Spleen (tissue), 11 donors: Measurements from ENCODE around the gene DHRS7C. TPM values are rescaled to one million over a fixed set of nuclear protein-coding genes. Genes with fewer than 3 reads are reported as not detected.

Source experiments
- DNase-seq: peaks from one replicate; pipeline ENCODE4 v3.0.0-alpha.2; 2020
- H3K27ac ChIP-seq, 8 donors: fragments of 200-600 bp; sonication (generic) in 7 of 8; 1 replicate in 4 of 8; 2 replicates in 4 of 8; pipeline versions ENCODE4 v1.5.0 to v1.8.0; 2016 to 2021; ENCODE audit warnings: inconsistent platforms in 4 of 8, mild to moderate bottlenecking in 4 of 8, moderate library complexity in 1 of 8
- H3K27me3 ChIP-seq, 7 donors: fragments of 200-600 bp; sonication (generic) in 6 of 7; replicated peaks in 1 of 7; 1 replicate in 4 of 7; 2 replicates in 3 of 7; pipeline versions ENCODE4 v1.5.0 to v1.8.0; 2016 to 2021; ENCODE audit warnings: inconsistent platforms in 3 of 7, mild to moderate bottlenecking in 1 of 7
- H3K36me3 ChIP-seq, 6 donors: fragments of 200-600 bp; sonication (generic) in 5 of 6; 1 replicate in 4 of 6; 2 replicates in 2 of 6; pipeline versions ENCODE4 v1.5.0 to v1.8.0; 2016 to 2021; ENCODE audit warnings: inconsistent platforms in 2 of 6
- H3K4me1 ChIP-seq, 6 donors: fragments of 200-600 bp; sonication (generic) in 5 of 6; 1 replicate in 3 of 6; 2 replicates in 3 of 6; pipeline versions ENCODE4 v1.5.0 to v1.8.0; 2016 to 2021; ENCODE audit warnings: inconsistent platforms in 3 of 6
- H3K4me3 ChIP-seq, 8 donors: fragments of 200-600 bp; sonication (generic) in 7 of 8; 1 replicate in 4 of 8; 2 replicates in 4 of 8; pipeline versions ENCODE4 v1.5.0 to v1.8.0; 2016 to 2021; ENCODE audit warnings: inconsistent platforms in 4 of 8, mild to moderate bottlenecking in 4 of 8, moderate library complexity in 2 of 8
- H3K9me3 ChIP-seq, 8 donors: fragments of 200-600 bp; sonication (generic) in 7 of 8; 1 replicate in 4 of 8; 2 replicates in 4 of 8; pipeline versions ENCODE4 v1.5.0 to v1.8.0; 2016 to 2021; ENCODE audit warnings: inconsistent platforms in 4 of 8
- POLR2A ChIP-seq, 3 donors: fragments of 450-650 bp; IDR thresholded peaks; one replicate each; pipeline ENCODE4 v1.5.1; 2017; ENCODE audit warnings: antibody characterized with exemption in 3 of 3, mild to moderate bottlenecking in 1 of 3
- POLR2AphosphoS5 ChIP-seq, 3 donors: sonication (generic); formaldehyde crosslinking; IDR thresholded peaks; one replicate each; pipeline ENCODE4 v1.5.1; 2017; ENCODE audit warnings: antibody characterized with exemption in 3 of 3
- WGBS, 5 donors: extraction: QIAGEN DNeasy Blood & Tissue Kit in 3 of 5; methylation state at CpG; one replicate each; pipeline versions ENCODE4 v1.1.5 to v1.1.7; 2013 to 2018; 5-methylcytosine and 5-hydroxymethylcytosine counted together
- intact Hi-C: fragments of 100-400 bp; cut with DNase I; formaldehyde crosslinking; loops from one replicate; pipeline ENCODE4 v1.15.0; 2023; ENCODE audit warnings: low total_unique reads
- polyA plus RNA-seq, 3 donors: library from polyadenylated mRNA; stranded (reverse); fragments of 200-250 nt; gene quantifications; one replicate each; pipeline ENCODE4 v1.2.1, GENCODE V29; 2013
- total RNA-seq, 7 donors: library from RNA; depleted of rRNA in 3 of 7; stranded (reverse); fragments of >200 nt in 3 of 7; fragmentation: NEBNext Ultra II Directional in 4 of 7; extraction: Animal tissue kit (Norgen Biotek cat#: 25700) in 4 of 7; gene quantifications; one replicate each; pipeline versions ENCODE4 v1.1.0 to v1.2.1, GENCODE V29; 2016 to 2021
- TF ChIP-seq, protein P1 (sequence below), 11 experiments: fragments of 200-600 bp in 7 of 11; fragments of 450-650 bp in 4 of 11; sonication (generic) in 4 of 11; IDR thresholded peaks in 8 of 11; conservative IDR thresholded peaks in 3 of 11; 1 replicate in 7 of 11; 2 replicates in 4 of 11; pipeline versions ENCODE4 v1.4.0 to v1.8.0; 2016 to 2021; ENCODE audit warnings: antibody characterized with exemption in 11 of 11, inconsistent platforms in 4 of 11, mild to moderate bottlenecking in 1 of 11
- donor health status: healthy with polysubstance abuse.
- donor health status: DM: no; HTN: no; CAD: no; lungs with moderate emphysema.
- donor health status: DM: no; HTN: no; CAD: no.
- donor health status: Bipolar disorder and iron deficiency.
- donor health status: healthy.
- donor health status: DM: no; HTN: no; CAD: no.
- donor health status: DM: yes; HTN: yes; CAD: no.

The DHRS7C gene
- total and polyA plus RNA-seq, 10 donors = 0.09 TPM; not detected in 9

DNA sequence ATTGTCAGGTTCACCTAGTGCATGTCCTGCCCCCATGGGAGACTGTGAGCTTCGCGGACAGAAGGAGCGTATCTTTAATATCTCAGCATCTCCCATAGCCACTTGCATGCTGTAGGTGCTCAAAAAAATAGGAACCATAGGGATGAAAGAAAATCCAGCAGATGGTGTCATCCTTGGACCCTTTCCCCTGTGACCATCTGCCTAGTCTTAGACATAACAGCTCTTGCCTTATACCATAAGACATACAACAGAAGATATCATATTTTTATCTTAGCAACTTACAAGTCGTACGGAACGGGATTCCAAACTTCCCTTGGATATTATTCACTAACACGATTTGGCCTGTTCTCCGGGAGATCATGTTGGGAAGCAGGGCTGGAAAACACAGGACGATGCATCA is 14.5 kb downstream of the DHRS7C start:
- intact Hi-C loops = no loop called here
- no peak for DNase-seq
- WGBS, 5 donors = 88 to 95% (median 91%) methylated on average over 9 of the region's 9 CpGs
- peaks cover 0 to 7% (median 0%) of the 10 kb centered on the region in 8 donors for H3K9me3 ChIP-seq
- H3K4me1 ChIP-seq = no peaks in the 10 kb centered on the region
- H3K27ac ChIP-seq = no peak overlapping the region
- H3K36me3 ChIP-seq = no peaks in the 10 kb centered on the region
- TF ChIP-seq, protein P1, sequence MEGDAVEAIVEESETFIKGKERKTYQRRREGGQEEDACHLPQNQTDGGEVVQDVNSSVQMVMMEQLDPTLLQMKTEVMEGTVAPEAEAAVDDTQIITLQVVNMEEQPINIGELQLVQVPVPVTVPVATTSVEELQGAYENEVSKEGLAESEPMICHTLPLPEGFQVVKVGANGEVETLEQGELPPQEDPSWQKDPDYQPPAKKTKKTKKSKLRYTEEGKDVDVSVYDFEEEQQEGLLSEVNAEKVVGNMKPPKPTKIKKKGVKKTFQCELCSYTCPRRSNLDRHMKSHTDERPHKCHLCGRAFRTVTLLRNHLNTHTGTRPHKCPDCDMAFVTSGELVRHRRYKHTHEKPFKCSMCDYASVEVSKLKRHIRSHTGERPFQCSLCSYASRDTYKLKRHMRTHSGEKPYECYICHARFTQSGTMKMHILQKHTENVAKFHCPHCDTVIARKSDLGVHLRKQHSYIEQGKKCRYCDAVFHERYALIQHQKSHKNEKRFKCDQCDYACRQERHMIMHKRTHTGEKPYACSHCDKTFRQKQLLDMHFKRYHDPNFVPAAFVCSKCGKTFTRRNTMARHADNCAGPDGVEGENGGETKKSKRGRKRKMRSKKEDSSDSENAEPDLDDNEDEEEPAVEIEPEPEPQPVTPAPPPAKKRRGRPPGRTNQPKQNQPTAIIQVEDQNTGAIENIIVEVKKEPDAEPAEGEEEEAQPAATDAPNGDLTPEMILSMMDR (IDR thresholded peaks at IDR 0.05 in 8 of 11, conservative IDR thresholded peaks at IDR 0.05 in 3 of 11) = no peak
- TF ChIP-seq POLR2A (IDR thresholded peaks at IDR 0.05) (no peak), POLR2AphosphoS5 (IDR thresholded peaks at IDR 0.05) (no peak)
- no peak overlapping the region for H3K4me3 ChIP-seq
- H3K27me3 ChIP-seq = peaks cover 0 to 40% (median 0%) of the 10 kb centered on the region in 7 donors

DNA sequence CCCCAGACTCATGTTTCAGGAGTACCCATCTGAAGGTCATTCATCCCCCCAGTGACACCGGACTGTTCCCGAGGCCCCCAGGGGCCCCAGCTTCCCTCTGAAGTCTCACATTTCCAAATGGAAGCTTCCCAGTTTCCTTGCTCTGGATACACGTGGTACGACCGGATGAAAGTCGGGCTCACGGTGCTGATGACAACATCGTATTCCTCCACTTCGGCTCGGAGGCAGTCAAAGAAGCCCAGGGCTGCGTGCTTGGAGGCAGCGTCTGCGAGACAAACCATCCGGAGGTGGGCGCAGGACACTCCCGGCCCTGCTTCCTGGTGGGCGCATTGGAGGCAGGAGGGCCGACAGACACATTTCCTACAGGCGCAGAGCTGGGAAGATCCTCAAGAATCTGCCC is 18.7 kb downstream of the DHRS7C start:
- Histone ChIP-seq H3K4me3 (no peak overlapping the region), H3K27me3 (peaks cover 0 to 28% (median 3%) of the 10 kb centered on the region in 7 donors), H3K27ac (no peak overlapping the region), H3K36me3 (no peaks in the 10 kb centered on the region), H3K9me3 (peaks cover 0 to 7% (median 0%) of the 10 kb centered on the region in 8 donors), H3K4me1 (peaks cover 0 to 3% (median 0%) of the 10 kb centered on the region in 6 donors)
- intact Hi-C loops = no loop called here
- TF ChIP-seq POLR2A (IDR thresholded peaks at IDR 0.05) (no peak), POLR2AphosphoS5 (IDR thresholded peaks at IDR 0.05) (no peak)
- TF ChIP-seq, protein P1 (IDR thresholded peaks at IDR 0.05 in 8 of 11, conservative IDR thresholded peaks at IDR 0.05 in 3 of 11) = no peak
- 79 to 84% (median 82%) methylated on average over 19 of the region's 19 CpGs for WGBS, 5 donors
- DNase-seq = no peak

DNA sequence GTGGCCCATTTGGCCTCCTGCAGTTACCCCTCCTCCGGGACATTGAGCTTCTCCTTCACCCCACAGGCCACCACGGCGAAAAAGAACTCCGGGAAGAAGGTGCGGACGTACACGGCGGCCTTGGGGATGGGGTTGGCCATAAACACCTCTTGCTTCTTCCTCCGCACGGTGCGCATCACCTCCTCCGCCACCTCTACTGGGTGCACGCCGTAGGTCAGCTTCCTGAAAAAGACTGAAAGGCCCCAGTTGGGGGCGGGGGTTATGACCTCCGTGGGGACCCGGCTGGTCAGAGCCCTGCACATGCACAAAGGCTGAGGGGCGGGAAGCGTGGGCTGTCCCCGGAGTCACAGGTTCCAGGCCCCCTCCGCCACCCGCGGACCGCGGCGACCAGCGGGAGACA is 19.9 kb downstream of the DHRS7C start:
- TF ChIP-seq POLR2A (IDR thresholded peaks at IDR 0.05) (no peak), POLR2AphosphoS5 (IDR thresholded peaks at IDR 0.05) (no peak)
- TF ChIP-seq, protein P1 (IDR thresholded peaks at IDR 0.05 in 8 of 11, conservative IDR thresholded peaks at IDR 0.05 in 3 of 11) = no peak
- Histone ChIP-seq H3K9me3 (peaks cover 0 to 5% (median 0%) of the 10 kb centered on the region in 8 donors), H3K27me3 (peaks cover 0 to 35% (median 6%) of the 10 kb centered on the region in 7 donors), H3K4me1 (peaks cover 0 to 3% (median 0%) of the 10 kb centered on the region in 6 donors), H3K27ac (no peak overlapping the region), H3K4me3 (no peak overlapping the region), H3K36me3 (no peaks in the 10 kb centered on the region)
- no peak for DNase-seq
- intact Hi-C loops = no loop called here
- WGBS, 5 donors = 89 to 93% (median 91%) methylated on average over 26 to 27 of the region's 27 CpGs

GRCh38 chr17:9769036-9769695 is 22.2 kb downstream of the DHRS7C start:
- Histone ChIP-seq H3K36me3 (no peaks in the 10 kb centered on the region), H3K27me3 (peaks cover 0 to 32% (median 6%) of the 10 kb centered on the region in 7 donors), H3K4me3 (no peak overlapping the region), H3K27ac (no peak overlapping the region), H3K9me3 (no peaks in the 10 kb centered on the region), H3K4me1 (peaks cover 0 to 3% (median 0%) of the 10 kb centered on the region in 6 donors)
- 77 to 88% (median 85%) methylated on average over 9 to 15 of the region's 15 CpGs for WGBS, 5 donors
- intact Hi-C loops = no loop called here
- DNase-seq = no peak
- TF ChIP-seq, protein P1 (IDR thresholded peaks at IDR 0.05 in 8 of 11, conservative IDR thresholded peaks at IDR 0.05 in 3 of 11) = no peak
- TF ChIP-seq POLR2AphosphoS5 (IDR thresholded peaks at IDR 0.05) (no peak), POLR2A (IDR thresholded peaks at IDR 0.05) (no peak)
